ENCODE measurements around the gene PDE7B.

PDE7B gene

GRCh38 chr6:136148523-136148922 lies 297.0 kb downstream of the PDE7B start:
- DNase-seq (ENCODE audit: low read depth in 2 of 2) = no peak

DNA sequence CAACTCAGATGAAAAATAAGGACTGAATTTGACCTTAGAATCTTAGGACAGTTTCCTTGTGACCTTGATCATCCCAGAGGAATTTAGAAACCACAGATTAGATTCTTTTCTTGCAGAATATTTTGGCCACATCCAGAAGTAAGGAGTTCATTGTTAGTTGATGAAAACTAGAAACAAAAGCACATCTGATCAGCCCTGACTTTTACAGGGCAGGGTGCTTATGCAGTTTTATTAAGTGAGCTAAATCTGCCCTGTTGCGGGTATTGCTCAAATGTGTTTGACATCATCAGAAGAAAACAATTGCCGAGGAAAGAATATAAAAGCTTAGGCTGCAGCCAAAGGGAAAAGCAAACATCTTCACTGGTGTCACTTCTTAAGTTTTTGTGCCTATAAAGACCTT lies 297.8 kb downstream of the PDE7B start:
- no peak for DNase-seq (ENCODE audit: low read depth in 2 of 2)

- DNase-seq (ENCODE audit: low read depth in 2 of 2) = no peak
Observed at GRCh38 chr6:136150961-136151360, 299.5 kb downstream of the PDE7B start.

DNA sequence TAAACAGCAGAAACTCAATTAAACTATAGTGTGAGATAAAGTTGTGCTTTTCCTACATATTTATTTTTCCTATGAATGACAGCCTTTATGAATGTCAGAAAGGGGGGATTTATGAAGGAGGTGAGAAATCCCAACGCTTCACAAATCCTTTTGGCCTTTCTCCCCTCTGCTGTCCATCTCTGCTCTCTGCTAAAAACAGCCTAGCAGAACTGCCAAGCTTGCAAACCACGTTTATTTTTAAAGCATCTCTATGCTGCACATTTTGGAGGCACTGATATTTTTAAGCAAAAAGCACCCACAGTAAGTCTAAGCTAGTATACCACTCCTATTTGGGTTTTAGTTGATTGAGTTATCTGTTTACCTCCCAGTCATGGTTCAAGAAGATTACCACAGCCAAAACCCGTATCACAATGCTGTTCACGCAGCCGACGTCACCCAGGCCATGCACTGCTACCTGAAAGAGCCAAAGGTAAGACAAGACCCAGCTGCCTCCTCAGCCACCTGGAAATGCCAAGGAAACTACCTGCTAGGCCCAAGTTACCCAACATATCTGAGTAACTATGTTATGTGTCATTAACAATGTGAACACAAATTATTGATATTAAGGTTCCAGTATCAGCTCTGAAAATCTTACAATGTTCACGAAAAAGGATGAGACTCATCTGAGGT lies 302.3 kb downstream of the PDE7B start:
- DNase-seq (ENCODE audit: low read depth in 2 of 2) = no peak

GRCh38 chr6:136155191-136155590 lies 303.7 kb downstream of the PDE7B start:
- no peak for DNase-seq (ENCODE audit: low read depth in 2 of 2)

- no peak for DNase-seq (ENCODE audit: low read depth in 2 of 2)
Observed at GRCh38 chr6:136157743-136158142, 306.2 kb downstream of the PDE7B start.

- no peak for DNase-seq (ENCODE audit: low read depth in 2 of 2)
Observed at GRCh38 chr6:136158387-136158821, 306.9 kb downstream of the PDE7B start.

- DNase-seq (ENCODE audit: low read depth in 2 of 2) = no peak
Observed at GRCh38 chr6:136158971-136159370, 307.5 kb downstream of the PDE7B start.

DNA sequence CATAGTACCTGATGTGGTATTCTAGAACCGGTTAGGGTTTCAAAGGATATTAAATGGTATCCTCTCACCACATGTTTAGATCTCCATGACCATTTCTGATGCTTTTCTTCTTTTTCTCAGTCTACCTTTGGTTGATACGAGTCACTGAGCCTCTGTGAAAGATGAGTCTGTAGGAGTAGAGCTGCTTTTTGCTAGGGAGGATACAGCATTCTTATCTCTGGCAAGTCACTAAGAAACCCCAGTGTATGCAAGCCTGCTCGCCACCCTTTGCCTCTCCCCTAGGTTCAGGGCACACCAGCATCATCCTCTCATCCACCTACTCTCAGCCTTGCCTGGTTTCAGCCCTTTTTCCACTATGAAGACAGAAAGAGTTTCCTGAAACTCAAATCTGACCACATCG lies 308.7 kb downstream of the PDE7B start:
- no peak for DNase-seq (ENCODE audit: low read depth in 2 of 2)

DNA sequence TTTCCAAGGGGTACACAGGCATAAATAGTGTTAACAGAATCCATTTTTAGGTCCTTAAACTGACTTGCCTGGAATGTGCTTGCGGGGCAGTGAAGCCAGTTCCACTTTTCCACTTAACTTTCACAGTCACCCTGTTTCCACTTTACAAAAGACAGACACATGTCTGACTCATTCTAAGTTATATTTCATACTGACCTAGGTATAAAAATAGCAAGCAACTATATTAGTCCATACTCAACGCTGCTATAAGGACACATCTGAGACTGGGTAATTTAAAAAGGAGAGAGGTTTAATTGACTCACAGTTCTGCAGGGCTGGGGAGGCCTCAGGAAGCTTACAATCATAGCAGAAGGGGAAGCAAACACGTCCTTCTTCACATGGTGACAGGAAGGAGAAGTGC lies 310.4 kb downstream of the PDE7B start:
- DNase-seq (ENCODE audit: low read depth in 2 of 2) = no peak

DNA sequence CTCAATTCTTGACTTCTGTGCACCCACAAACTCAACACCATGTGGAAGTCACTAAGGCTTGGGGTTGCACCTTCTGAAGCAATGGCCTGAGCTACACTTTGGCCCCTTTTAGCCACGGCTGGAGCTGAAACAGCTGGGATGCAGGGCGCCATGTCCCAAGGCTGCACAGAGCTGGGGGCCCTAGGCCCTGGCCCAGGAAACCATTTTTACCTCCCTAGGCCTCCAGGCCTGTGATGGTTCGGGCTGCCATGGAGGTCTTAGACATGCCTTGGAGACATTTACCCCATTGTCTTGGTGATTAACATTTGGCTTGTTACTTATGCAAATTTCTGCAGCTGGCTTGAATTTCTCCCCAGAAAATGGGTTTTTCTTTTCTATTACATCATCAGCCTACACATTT lies 311.8 kb downstream of the PDE7B start:
- no peak for DNase-seq (ENCODE audit: low read depth in 2 of 2)

GRCh38 chr6:136166815-136167214 lies 315.3 kb downstream of the PDE7B start:
- DNase-seq (ENCODE audit: low read depth in 2 of 2) = no peak

DNA sequence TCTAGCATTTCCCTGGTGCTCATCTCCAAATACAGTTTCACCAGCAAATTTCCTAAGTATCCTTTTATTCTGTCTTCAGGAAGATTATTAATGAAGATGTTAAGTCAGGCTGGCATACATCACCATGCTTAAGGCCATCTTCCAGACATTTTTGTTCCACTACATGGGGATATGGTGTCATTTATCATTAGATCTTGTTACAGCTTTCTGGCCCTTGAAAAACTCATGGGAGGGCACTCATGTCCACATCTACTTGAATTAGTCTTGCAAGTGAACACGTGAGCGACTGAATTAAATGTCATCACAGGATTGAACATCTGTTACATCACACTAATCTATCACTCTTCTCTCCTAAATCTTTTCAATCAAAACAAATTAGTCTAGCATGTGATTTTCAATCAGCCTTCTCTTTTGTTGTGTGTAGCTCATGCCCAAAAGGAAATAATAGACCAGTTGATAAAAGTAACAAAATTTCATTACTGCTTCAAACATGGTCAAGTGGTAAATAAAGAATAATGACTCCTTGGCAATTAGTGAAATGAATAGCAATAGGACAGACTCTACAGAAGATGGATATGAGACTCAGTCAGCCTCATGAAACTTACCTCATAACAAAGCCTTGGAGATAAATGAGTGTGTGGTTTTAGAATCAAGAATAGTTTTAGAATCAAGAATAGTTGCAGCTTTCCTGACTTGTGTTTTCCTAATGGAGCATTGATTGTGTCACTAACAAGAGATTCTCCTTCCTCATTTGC lies 318.1 kb downstream of the PDE7B start:
- no peak for DNase-seq (ENCODE audit: low read depth in 2 of 2)

DNA sequence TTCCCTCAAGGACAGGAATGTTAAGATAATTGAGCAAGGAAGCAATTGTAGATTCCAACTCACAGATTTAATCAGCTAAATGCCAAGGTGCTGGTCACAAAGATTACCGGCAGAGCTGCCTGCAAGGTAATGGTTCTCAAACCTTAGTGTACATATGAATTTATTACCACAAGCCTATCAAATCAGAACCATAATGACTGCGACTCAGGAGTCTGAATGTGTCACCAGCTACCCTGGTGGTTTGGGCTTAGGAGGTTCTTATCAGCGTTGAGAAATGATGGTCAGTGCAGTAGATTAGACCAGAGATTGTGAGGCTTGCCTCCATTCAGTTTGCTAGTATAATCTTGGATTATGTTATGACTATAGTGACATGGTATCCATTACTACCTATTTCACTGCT lies 319.7 kb downstream of the PDE7B start:
- no peak for DNase-seq (ENCODE audit: low read depth in 2 of 2)

GRCh38 chr6:136173519-136174507 lies 322.3 kb downstream of the PDE7B start:
- DNase-seq (ENCODE audit: low read depth in 2 of 2) = no peak

DNA sequence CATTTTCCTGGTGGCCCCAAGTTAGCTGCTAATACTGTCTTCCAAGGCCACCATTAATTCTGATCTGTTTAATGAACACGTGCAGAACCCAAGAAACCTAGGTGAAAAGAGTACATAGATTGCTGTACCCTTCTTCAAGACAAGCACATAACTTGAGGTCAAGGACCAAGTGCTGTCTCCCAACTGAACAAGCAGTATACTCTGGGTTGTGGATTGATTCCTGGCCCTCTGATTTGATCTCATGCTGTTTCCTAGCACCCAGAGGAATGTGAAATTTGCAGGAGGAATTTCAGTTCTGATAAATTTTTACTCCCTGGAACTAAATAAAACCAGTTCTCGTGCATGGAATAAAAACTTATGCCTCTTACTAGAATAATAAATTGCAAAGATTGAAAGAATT lies 323.0 kb downstream of the PDE7B start:
- DNase-seq (ENCODE audit: low read depth in 2 of 2) = no peak

DNA sequence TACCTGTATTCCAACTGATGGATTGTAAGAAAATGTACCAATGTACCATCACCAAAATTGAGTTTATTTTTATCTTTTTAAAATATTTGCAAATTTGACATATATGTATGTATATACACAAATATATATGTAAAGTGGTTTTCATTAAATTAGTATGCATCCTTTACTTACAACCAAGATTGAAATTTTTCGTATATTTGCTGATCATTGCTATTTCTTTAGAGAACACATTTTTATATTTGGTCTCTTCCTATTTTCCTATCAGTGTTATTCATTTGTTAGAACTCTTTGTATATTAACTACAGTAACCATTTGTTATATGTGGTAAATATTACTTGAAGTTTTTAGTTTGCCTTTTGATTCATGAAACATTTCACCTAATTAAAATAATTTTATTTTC lies 324.4 kb downstream of the PDE7B start:
- DNase-seq (ENCODE audit: low read depth in 2 of 2) = no peak

DNA sequence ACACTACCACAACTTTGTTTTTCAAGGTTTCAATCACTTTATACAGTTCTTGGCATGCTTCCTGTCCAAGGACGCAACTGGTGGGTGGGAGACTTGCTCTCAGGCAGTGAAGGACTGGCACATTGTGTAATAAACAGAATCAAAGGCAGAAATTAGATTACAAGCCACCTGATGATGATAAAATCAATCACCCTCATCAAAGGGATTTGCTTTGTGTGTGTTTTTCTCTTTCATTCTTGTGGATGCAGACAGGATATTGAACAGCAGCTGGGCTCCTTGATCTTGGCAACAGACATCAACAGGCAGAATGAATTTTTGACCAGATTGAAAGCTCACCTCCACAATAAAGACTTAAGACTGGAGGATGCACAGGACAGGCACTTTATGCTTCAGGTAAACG lies 327.2 kb downstream of the PDE7B start:
- no peak for DNase-seq (ENCODE audit: low read depth in 2 of 2)

- no peak for DNase-seq (ENCODE audit: low read depth in 2 of 2)
Observed at GRCh38 chr6:136180704-136181511, 329.4 kb downstream of the PDE7B start.

GRCh38 chr6:136181512-136181833 lies 330.0 kb downstream of the PDE7B start:
- DNase-seq (ENCODE audit: low read depth in 2 of 2) = no peak

DNA sequence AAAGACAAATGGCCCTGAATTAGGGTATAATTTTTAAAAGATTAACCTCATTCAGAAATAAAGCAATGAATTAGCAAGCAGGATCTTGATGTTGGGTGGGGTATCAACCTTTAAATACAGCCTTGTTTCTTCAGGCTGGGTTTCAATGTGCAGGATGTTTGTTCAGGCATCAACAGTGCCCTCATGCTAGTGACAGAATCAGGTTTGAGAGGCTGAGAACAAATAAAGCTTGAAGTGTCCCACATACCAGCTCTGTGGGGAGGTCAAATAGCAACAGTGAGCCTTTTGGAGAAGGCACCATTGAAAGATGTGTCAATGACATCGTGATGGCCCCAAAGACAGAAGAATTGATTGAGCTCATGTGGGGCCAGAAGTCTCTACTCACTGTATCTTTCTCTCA lies 330.4 kb downstream of the PDE7B start:
- no peak for DNase-seq (ENCODE audit: low read depth in 2 of 2)

- no peak for DNase-seq (ENCODE audit: low read depth in 2 of 2)
Observed at GRCh38 chr6:136184738-136185137, 333.2 kb downstream of the PDE7B start.
